ENCODE results near the gene OR2L13.
"Not testable (repeated sequence)": the region's sequence is repeated elsewhere in the genome, so short reads cannot be mapped to it uniquely, and the experiment has no call there.

The OR2L13 gene

GRCh38 chr1:248094884-248095283, at the start of gene OR2L13:
Gene OR2L13, plus strand, starts transcription at chr1:248095184. Its CDS starts 4,192 bp downstream, at chr1:248099376.
- no peak for DNase-seq (ENCODE audit: low read depth)

- no peak for DNase-seq (ENCODE audit: low read depth)
These were observed 49.8 kb upstream of the OR2L13 start for GRCh38 chr1:248045209-248045608.

- no peak for DNase-seq (ENCODE audit: low read depth)
These were observed 48.4 kb upstream of the OR2L13 start, which contains the start of gene OR2L3 for GRCh38 chr1:248046536-248046935. Gene OR2L3, plus strand, starts transcription at chr1:248046836. Its CDS starts 13,846 bp downstream, at chr1:248060682.

GRCh38 chr1:248047008-248047407, 48.0 kb upstream of the OR2L13 start:
- DNase-seq (ENCODE audit: low read depth), result no peak

- DNase-seq (ENCODE audit: low read depth), result no peak
These were observed 40.3 kb upstream of the OR2L13 start for GRCh38 chr1:248054671-248055070.

- no peak for DNase-seq (ENCODE audit: low read depth)
These were observed 39.7 kb upstream of the OR2L13 start for GRCh38 chr1:248055261-248055660.

GRCh38 chr1:248065071-248065470, 29.9 kb upstream of the OR2L13 start:
- no peak for DNase-seq (ENCODE audit: low read depth)

GRCh38 chr1:248065604-248066003, 29.4 kb upstream of the OR2L13 start:
- no peak for DNase-seq (ENCODE audit: low read depth)

- DNase-seq (ENCODE audit: low read depth), result not testable (repeated sequence)
These were observed 11.1 kb upstream of the OR2L13 start for GRCh38 chr1:248083864-248084263.

- no peak for DNase-seq (ENCODE audit: low read depth)
These were observed 3.5 kb downstream of the OR2L13 start for GRCh38 chr1:248098529-248098928.

- DNase-seq (ENCODE audit: low read depth), result no peak
These were observed 7.9 kb downstream of the OR2L13 start for GRCh38 chr1:248102847-248103246.

- no peak for DNase-seq (ENCODE audit: low read depth)
These were observed 16.2 kb downstream of the OR2L13 start for GRCh38 chr1:248111157-248111556.

GRCh38 chr1:248114890-248115289, 19.9 kb downstream of the OR2L13 start:
- no peak for DNase-seq (ENCODE audit: low read depth)

GRCh38 chr1:248127653-248128052, 32.7 kb downstream of the OR2L13 start:
- no peak for DNase-seq (ENCODE audit: low read depth)

- DNase-seq (ENCODE audit: low read depth), result no peak
These were observed 41.8 kb downstream of the OR2L13 start for GRCh38 chr1:248136811-248137210.

GRCh38 chr1:248140846-248141245, 45.9 kb downstream of the OR2L13 start:
- DNase-seq (ENCODE audit: low read depth), result no peak

- DNase-seq (ENCODE audit: low read depth), result no peak
These were observed 48.3 kb downstream of the OR2L13 start for GRCh38 chr1:248143311-248143710.

GRCh38 chr1:248144513-248145198, 49.7 kb downstream of the OR2L13 start, which contains the start of gene OR2M5:
Gene OR2M5, plus strand, starts transcription at chr1:248145148. Its CDS starts 0 bp downstream, at chr1:248145148.
- DNase-seq (ENCODE audit: low read depth), result no peak
